Coronary artery (tissue), 2 donors: ENCODE measurements around the gene CREBRF.

Experiments
- DNase-seq: peaks from one replicate; pipeline ENCODE4 v3.0.0-alpha.2; 2017; ENCODE audit warnings: low spot score
- H3K27ac ChIP-seq, 2 donors: fragments of 200-600 bp; sonication (generic); one replicate each; pipeline ENCODE4 v1.5.1; 2016 to 2019
- H3K4me3 ChIP-seq: fragments of 200-600 bp; sonication (generic); 2 replicates; pipeline ENCODE4 v1.5.1; 2016; ENCODE audit warnings: mild to moderate bottlenecking, moderate library complexity
- TF ChIP-seq, protein P1 (sequence below): fragments of 200-600 bp; sonication (generic); IDR thresholded peaks from one replicate; pipeline ENCODE4 v1.5.1; 2019; ENCODE audit warnings: antibody characterized with exemption

Gene CREBRF

DNA sequence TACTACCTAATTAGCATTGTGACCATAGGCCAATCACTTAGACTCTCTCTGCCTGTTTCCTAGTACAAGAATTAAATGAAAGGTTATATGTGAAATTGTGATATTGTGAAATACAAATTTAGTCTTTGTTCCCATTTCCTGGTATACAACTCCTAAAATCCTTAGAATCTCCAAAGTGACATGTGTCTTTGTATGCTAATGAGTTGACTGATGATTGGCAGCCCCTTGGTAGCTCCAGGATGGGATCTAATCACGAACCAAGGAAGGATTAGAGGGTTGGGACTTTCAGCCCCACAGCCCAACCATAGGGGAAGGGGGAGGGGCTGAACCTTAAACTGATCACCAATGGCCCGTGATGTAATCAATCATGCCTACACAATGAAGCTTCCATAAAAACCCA, 41.0 kb upstream of the CREBRF start:
- DNase-seq: peak; percentile 7
- no peak overlapping the region for H3K4me3 ChIP-seq
- H3K27ac ChIP-seq: peak overlapping the region; percentile 80 to 96
- TF ChIP-seq, protein P1, sequence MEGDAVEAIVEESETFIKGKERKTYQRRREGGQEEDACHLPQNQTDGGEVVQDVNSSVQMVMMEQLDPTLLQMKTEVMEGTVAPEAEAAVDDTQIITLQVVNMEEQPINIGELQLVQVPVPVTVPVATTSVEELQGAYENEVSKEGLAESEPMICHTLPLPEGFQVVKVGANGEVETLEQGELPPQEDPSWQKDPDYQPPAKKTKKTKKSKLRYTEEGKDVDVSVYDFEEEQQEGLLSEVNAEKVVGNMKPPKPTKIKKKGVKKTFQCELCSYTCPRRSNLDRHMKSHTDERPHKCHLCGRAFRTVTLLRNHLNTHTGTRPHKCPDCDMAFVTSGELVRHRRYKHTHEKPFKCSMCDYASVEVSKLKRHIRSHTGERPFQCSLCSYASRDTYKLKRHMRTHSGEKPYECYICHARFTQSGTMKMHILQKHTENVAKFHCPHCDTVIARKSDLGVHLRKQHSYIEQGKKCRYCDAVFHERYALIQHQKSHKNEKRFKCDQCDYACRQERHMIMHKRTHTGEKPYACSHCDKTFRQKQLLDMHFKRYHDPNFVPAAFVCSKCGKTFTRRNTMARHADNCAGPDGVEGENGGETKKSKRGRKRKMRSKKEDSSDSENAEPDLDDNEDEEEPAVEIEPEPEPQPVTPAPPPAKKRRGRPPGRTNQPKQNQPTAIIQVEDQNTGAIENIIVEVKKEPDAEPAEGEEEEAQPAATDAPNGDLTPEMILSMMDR: no peak

- TF ChIP-seq, protein P1: no peak
- peak; percentile 70 for DNase-seq
- H3K4me3 ChIP-seq: peak overlapping the region; percentile 58
- peak overlapping the region; percentile 80 to 96 for H3K27ac ChIP-seq
Measured at GRCh38 chr5:173015598-173016455, 40.3 kb upstream of the CREBRF start.

- TF ChIP-seq, protein P1: no peak
- peak; percentile 74 for DNase-seq
- peak overlapping the region; percentile 80 to 96 for H3K27ac ChIP-seq
- H3K4me3 ChIP-seq: peak overlapping the region; percentile 58
Measured at GRCh38 chr5:173016598-173017046, 39.5 kb upstream of the CREBRF start.

GRCh38 chr5:173017087-173017486, 39.1 kb upstream of the CREBRF start:
- Histone ChIP-seq H3K27ac (peak overlapping the region; percentile 80 to 96), H3K4me3 (peak overlapping the region; percentile 58)
- DNase-seq: peak; percentile 22

DNA sequence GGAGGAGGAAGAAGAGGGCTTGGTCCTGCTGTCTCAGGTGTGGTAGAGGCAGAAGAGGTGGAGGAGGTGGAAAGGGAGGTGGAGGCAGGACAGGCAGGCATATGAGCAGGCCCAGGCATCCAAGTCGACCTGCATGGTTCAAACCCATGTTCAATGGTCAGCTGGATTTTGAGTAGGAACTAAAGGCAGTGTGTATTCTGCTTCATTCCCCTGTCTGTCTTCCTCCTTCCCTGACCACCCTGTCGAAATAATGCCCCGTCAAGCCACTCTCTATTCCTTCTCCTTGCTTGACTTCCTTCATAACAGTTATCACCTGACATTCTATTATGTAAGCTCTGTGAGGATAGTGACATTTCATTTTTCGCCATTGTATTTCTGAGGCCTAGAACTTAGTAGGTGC, 37.8 kb upstream of the CREBRF start:
- peak; percentile 62 for DNase-seq
- Histone ChIP-seq H3K27ac (peak overlapping the region in 1 of 2 donors; percentile 57), H3K4me3 (no peak overlapping the region)
- TF ChIP-seq, protein P1: no peak

GRCh38 chr5:173020154-173020581, 36.0 kb upstream of the CREBRF start:
- no peak overlapping the region for H3K4me3 ChIP-seq
- TF ChIP-seq, protein P1: no peak
- DNase-seq: no peak
- peak overlapping the region in 1 of 2 donors; percentile 20 for H3K27ac ChIP-seq

DNA sequence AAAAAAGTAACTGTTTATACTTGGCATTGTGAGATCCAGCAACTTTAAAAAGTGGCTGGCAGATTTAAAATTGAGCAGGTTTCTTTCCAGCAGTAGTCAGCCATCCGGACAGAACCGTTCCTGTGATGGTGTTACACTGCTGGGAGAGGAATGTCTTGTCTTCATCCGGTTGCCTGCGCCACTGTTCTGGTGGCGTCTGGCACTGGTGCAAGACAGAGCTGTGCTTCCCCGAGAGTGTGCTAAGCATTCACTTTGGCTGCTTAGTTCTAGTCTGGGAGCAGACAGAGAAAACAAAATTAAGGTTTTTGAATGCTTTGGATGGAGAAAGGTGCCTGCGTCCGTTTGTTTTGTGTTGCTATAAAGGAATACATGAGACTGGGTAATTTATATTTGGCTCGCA, 35.5 kb upstream of the CREBRF start:
- TF ChIP-seq, protein P1: no peak
- no peak for DNase-seq
- H3K27ac ChIP-seq: peak overlapping the region in 1 of 2 donors; percentile 20
- no peak overlapping the region for H3K4me3 ChIP-seq
